ENCODE measurements around the gene MED13L. TPM values are rescaled to one million over a fixed set of nuclear protein-coding genes. Genes with fewer than 3 reads are reported as not detected.

MED13L gene
- total RNA-seq, 3 donors from 2014 or later: 45.6 to 49.7 (median 47.5) TPM

- Mint-ChIP-seq H3K9me3 (no peaks in the 10 kb centered on the region), H3K4me1 (ENCODE audit: low read depth) (peaks cover 59% of the 10 kb centered on the region), H3K4me3 (no peak overlapping the region), H3K27me3 (ENCODE audit: low read depth) (no peaks in the 10 kb centered on the region), H3K36me3 (ENCODE audit: insufficient read depth) (peaks cover 2% of the 10 kb centered on the region)
- DNase-seq (no peak), ATAC-seq (peak in 1 of 2 donors; percentile 34)
Observed at GRCh38 chr12:116210762-116211161, 66.7 kb downstream of the MED13L start.

DNA sequence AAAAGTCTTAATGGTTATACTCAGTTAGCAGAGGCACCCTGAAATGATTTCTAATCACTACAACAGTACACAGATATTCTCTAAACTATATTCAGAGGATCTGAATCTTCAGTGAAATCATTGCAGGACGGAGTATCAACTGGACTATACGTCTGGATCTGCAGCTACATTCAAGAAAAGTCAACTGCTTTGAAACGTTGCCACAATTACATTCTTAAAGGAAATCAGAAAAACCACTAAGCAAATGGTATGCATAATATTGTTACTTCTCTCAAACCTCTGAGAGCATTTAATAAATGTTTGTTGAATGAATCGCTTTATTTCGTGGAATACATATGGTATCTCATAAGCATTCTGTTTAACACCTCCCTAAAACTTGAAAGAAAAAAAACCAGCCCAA, 67.4 kb downstream of the MED13L start:
- Mint-ChIP-seq H3K27me3 (ENCODE audit: low read depth) (no peaks in the 10 kb centered on the region), H3K4me3 (no peak overlapping the region), H3K36me3 (ENCODE audit: insufficient read depth) (peaks cover 4% of the 10 kb centered on the region), H3K4me1 (ENCODE audit: low read depth) (peaks cover 54% of the 10 kb centered on the region), H3K9me3 (no peaks in the 10 kb centered on the region)
- ATAC-seq (no peak), DNase-seq (no peak)

DNA sequence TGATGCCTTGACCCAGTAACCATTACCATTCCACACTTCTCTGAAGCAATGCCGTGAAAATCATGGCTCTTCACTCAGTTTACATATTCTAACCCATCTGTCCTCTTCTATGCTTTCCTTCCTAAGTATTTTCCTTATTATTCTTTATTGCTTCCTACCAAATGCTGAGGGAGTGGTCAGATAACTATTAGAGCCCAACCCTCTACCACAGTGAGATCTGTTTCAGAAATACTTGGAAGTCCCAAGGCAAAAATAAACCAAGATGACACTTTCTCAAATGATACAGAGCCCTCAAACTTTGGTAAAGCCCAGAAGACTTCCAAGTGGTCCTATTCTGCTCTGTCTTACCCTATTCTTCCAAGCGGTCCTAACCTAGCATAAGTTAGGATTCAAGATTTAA, 68.0 kb downstream of the MED13L start:
- ATAC-seq (no peak), DNase-seq (no peak)
- Mint-ChIP-seq H3K27me3 (ENCODE audit: low read depth) (no peaks in the 10 kb centered on the region), H3K4me1 (ENCODE audit: low read depth) (peaks cover 49% of the 10 kb centered on the region), H3K4me3 (no peak overlapping the region), H3K36me3 (ENCODE audit: insufficient read depth) (peaks cover 7% of the 10 kb centered on the region), H3K9me3 (no peaks in the 10 kb centered on the region)

DNA sequence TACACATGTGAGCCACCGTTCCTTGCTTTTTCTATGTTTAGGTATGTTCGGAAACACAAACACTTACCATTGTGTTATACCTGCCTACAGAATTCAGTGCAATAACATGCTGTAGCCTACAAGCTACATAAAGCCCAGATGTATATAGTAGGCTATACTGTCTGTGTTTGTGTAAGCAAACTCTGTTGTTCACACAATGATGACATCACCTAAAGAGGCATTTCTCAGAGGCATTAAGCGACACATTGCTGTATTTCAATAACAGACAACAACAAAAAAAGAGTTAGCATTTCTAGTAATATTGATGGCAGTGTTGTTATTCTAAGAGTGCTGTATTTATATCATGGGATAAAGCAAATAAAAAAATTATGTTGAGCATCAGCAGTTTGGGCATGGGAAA, 70.2 kb downstream of the MED13L start:
- H3K4me1 Mint-ChIP-seq (ENCODE audit: low read depth): peaks cover 44% of the 10 kb centered on the region
- no peaks in the 10 kb centered on the region for H3K27me3 Mint-ChIP-seq (ENCODE audit: low read depth)
- peaks cover 12% of the 10 kb centered on the region for H3K36me3 Mint-ChIP-seq (ENCODE audit: insufficient read depth)
- ATAC-seq (no peak), DNase-seq (no peak)
- H3K9me3 Mint-ChIP-seq: no peaks in the 10 kb centered on the region
- no peak overlapping the region for H3K4me3 Mint-ChIP-seq

- peaks cover 12% of the 10 kb centered on the region for H3K36me3 Mint-ChIP-seq (ENCODE audit: insufficient read depth)
- no peak for ATAC-seq
- H3K9me3 Mint-ChIP-seq: no peaks in the 10 kb centered on the region
- H3K4me1 Mint-ChIP-seq (ENCODE audit: low read depth): peaks cover 43% of the 10 kb centered on the region
- H3K27me3 Mint-ChIP-seq (ENCODE audit: low read depth): no peaks in the 10 kb centered on the region
- DNase-seq: no peak
- no peak overlapping the region for H3K4me3 Mint-ChIP-seq
Observed at GRCh38 chr12:116206828-116207227, 70.7 kb downstream of the MED13L start.

DNA sequence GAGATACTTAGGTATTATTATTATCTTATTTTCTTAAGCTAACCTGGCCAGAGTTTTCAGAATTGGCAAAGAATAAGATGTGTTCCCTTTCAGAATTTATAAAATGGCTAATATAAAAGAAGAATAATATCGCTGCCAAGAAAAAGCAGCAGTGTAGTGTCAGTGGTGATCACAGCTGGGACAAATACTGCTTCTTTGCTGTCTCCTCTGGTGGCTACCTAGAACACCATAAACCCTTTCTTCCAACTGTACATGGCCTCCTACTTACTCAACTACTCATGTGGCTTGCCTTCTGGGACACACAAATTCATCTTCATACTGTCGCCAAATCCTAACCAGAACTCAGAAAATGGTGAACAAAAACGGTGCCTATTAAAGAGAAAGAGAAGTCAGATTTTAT, 72.7 kb downstream of the MED13L start:
- Mint-ChIP-seq H3K4me1 (ENCODE audit: low read depth) (peaks cover 43% of the 10 kb centered on the region), H3K4me3 (no peak overlapping the region), H3K36me3 (ENCODE audit: insufficient read depth) (peaks cover 15% of the 10 kb centered on the region), H3K9me3 (no peaks in the 10 kb centered on the region), H3K27me3 (ENCODE audit: low read depth) (no peaks in the 10 kb centered on the region)
- no peak for ATAC-seq
- no peak for DNase-seq

DNA sequence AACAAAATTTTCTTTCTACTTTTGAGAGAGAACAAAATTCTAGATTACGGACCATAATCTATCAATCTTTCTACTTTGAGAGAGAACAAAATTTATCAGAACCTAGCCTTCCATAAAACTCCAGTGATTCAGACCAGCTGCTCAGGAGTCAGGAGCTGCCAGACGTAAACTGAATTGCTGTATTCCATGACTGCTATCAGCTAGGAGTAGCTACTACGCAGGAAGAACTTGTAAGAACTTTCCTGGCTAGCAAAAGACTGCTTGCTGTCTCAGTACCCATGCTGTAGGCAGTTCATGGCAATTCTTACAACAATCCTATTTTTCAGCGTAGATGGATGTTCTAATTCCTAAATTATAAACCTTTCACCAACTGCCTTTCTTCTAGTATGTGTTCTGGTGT, 73.3 kb downstream of the MED13L start:
- Mint-ChIP-seq H3K27me3 (ENCODE audit: low read depth) (no peaks in the 10 kb centered on the region), H3K4me1 (ENCODE audit: low read depth) (peaks cover 43% of the 10 kb centered on the region), H3K36me3 (ENCODE audit: insufficient read depth) (peaks cover 16% of the 10 kb centered on the region), H3K9me3 (no peaks in the 10 kb centered on the region), H3K4me3 (no peak overlapping the region)
- ATAC-seq (no peak), DNase-seq (no peak)

GRCh38 chr12:116202940-116203339, 74.6 kb downstream of the MED13L start:
- Mint-ChIP-seq H3K9me3 (no peaks in the 10 kb centered on the region), H3K4me3 (no peak overlapping the region), H3K36me3 (ENCODE audit: insufficient read depth) (peaks cover 16% of the 10 kb centered on the region), H3K4me1 (ENCODE audit: low read depth) (peaks cover 52% of the 10 kb centered on the region), H3K27me3 (ENCODE audit: low read depth) (no peaks in the 10 kb centered on the region)
- DNase-seq (no peak), ATAC-seq (no peak)

DNA sequence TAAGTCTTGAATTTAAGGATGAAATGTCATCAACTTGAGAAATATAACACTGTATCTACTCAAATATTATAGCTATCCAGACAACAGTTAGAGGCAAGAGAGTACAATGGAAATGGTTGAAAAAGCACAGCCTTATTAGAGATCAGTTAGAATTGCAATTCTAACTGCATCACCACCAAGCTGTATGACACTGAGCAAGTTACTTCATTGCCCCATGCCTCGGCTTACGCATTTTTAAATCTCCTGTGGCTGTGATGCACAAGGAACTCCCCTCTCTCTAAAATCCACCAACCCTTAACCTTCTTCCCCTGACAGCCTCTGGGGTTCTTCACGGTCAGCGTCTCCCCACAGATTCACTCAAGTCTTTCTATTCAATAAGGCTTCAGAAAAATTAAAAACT, 75.1 kb downstream of the MED13L start:
- H3K4me3 Mint-ChIP-seq: no peak overlapping the region
- no peaks in the 10 kb centered on the region for H3K9me3 Mint-ChIP-seq
- ATAC-seq (no peak), DNase-seq (no peak)
- H3K36me3 Mint-ChIP-seq (ENCODE audit: insufficient read depth): peaks cover 16% of the 10 kb centered on the region
- H3K4me1 Mint-ChIP-seq (ENCODE audit: low read depth): peaks cover 51% of the 10 kb centered on the region
- H3K27me3 Mint-ChIP-seq (ENCODE audit: low read depth): no peaks in the 10 kb centered on the region

DNA sequence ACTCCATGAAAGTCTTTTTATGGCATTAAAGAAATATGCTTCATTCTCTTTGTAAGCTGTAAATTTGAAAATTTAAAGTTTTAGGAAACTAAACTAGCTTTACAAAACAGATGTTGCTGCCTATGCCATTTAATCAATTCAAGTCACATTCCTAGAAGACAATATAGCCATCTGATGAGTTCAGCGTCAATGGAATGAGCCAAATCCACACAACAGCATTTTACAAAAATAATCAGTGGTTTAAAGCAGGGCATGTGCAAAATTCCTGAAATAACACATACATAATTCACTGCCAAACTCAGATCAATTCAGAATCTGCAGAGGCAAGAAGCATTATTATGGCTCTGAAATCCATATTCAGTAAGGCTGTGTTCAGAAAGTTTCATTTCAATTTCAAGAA, 75.6 kb downstream of the MED13L start:
- ATAC-seq: no peak
- Mint-ChIP-seq H3K36me3 (ENCODE audit: insufficient read depth) (peaks cover 16% of the 10 kb centered on the region), H3K27me3 (ENCODE audit: low read depth) (no peaks in the 10 kb centered on the region), H3K4me1 (ENCODE audit: low read depth) (peaks cover 52% of the 10 kb centered on the region), H3K9me3 (no peaks in the 10 kb centered on the region), H3K4me3 (no peak overlapping the region)
- no peak for DNase-seq

- no peak for ATAC-seq
- peaks cover 16% of the 10 kb centered on the region for H3K36me3 Mint-ChIP-seq (ENCODE audit: insufficient read depth)
- no peak overlapping the region for H3K4me3 Mint-ChIP-seq
- peaks cover 52% of the 10 kb centered on the region for H3K4me1 Mint-ChIP-seq (ENCODE audit: low read depth)
- H3K9me3 Mint-ChIP-seq: no peaks in the 10 kb centered on the region
- no peak for DNase-seq
- H3K27me3 Mint-ChIP-seq (ENCODE audit: low read depth): no peaks in the 10 kb centered on the region
Observed at GRCh38 chr12:116201359-116201758, 76.1 kb downstream of the MED13L start.

DNA sequence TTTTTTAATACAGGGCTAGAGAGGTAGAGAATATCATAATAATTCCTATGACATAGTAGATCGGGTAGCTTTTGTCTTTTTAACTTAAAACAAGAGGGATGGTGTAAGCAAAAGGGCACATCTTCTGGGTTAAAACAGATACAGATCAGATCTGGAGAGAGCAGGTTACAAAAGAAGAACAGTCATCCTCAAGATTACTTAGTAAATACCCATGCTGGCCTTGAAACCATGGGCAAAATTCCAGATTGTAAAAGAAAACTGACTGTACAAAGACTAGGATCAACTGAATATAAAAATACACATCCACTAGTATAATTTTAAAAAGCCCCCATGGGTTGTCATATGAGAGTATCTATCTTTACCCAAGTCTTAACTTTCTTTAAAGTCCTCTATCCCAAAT, 76.7 kb downstream of the MED13L start:
- DNase-seq (no peak), ATAC-seq (no peak)
- Mint-ChIP-seq H3K4me1 (ENCODE audit: low read depth) (peaks cover 56% of the 10 kb centered on the region), H3K27me3 (ENCODE audit: low read depth) (no peaks in the 10 kb centered on the region), H3K4me3 (no peak overlapping the region), H3K36me3 (ENCODE audit: insufficient read depth) (peaks cover 16% of the 10 kb centered on the region), H3K9me3 (no peaks in the 10 kb centered on the region)

GRCh38 chr12:116199160-116199706, 78.3 kb downstream of the MED13L start:
- no peak for DNase-seq
- no peak for ATAC-seq
- Mint-ChIP-seq H3K9me3 (no peaks in the 10 kb centered on the region), H3K36me3 (ENCODE audit: insufficient read depth) (peaks cover 10% of the 10 kb centered on the region), H3K27me3 (ENCODE audit: low read depth) (no peaks in the 10 kb centered on the region), H3K4me1 (ENCODE audit: low read depth) (peaks cover 64% of the 10 kb centered on the region), H3K4me3 (no peak overlapping the region)

DNA sequence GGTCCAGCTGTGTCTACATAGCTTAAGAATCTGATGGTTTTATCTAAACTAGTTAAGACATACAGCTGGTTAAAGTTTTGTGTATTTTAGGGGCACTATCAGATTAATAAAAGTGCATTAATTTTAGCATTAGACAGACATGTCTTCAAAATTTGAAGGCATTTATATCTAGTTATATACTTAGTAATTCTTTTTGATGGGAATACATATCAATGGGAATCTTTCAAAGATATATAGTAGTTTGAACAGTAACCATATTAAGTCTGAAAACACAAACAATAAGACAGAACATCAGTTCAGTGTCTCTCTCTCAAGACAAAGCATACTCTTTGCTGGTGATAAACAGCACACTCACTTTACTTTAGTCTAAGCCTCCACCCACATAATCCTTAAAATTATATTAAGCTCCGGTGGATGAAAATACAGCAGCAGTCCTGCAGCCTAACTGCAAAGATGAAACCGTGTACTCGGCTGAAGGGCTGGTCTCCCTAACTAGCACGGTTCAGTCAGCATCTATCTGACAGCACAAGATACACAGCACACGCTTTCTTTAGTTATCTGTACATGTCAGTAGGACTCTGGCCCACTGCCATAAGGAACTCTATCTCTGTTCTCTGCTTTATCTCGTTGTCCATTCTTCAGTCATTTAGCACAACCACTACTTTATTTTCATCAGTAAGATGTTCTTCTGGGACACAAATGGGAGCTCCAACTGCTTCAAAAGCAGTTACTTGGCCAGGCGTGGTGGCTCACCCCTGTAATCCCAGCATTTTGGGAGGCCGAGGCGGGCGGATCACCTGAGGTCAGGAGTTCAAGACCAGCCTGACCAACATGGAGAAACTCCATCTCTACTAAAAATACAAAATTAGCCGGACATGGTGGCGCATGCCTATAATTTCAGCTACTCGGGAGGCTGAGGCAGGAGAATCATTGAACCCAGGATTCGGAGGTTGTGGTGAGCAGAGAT, 80.5 kb downstream of the MED13L start:
- DNase-seq: no peak
- peaks cover 5% of the 10 kb centered on the region for H3K36me3 Mint-ChIP-seq (ENCODE audit: insufficient read depth)
- H3K4me1 Mint-ChIP-seq (ENCODE audit: low read depth): peaks cover 69% of the 10 kb centered on the region
- ATAC-seq: no peak
- H3K9me3 Mint-ChIP-seq: no peaks in the 10 kb centered on the region
- no peak overlapping the region for H3K4me3 Mint-ChIP-seq
- H3K27me3 Mint-ChIP-seq (ENCODE audit: low read depth): no peaks in the 10 kb centered on the region

DNA sequence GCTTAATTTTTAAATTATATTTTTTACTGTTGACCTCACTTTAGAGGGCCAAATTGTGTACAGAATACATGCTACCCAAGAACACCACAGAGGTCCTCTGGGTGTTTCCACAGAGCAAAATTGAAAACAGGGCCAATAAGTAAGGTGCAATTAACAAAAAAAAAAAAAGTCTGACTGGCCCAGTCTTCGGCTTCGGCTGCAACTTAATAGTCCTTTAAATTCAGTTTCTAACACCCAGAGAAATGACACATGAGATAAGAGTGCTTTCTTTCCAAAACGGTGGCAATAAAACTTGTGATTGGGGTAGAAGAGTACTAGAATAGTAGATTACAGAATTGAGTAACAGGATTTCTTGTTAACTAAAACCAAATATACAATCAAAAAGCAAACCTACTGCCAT, 81.3 kb downstream of the MED13L start:
- no peak overlapping the region for H3K4me3 Mint-ChIP-seq
- H3K4me1 Mint-ChIP-seq (ENCODE audit: low read depth): peaks cover 68% of the 10 kb centered on the region

More for the DNA sequence above, 81.3 kb downstream of the MED13L start:
- Mint-ChIP-seq H3K9me3 (no peaks in the 10 kb centered on the region), H3K36me3 (ENCODE audit: insufficient read depth) (peaks cover 3% of the 10 kb centered on the region), H3K27me3 (ENCODE audit: low read depth) (no peaks in the 10 kb centered on the region)
- DNase-seq (no peak), ATAC-seq (no peak)
